Fibroblast of peridontal ligament (primary cell): ENCODE results near the gene NSUN7.

Experiments used
- DNase-seq: peaks from one replicate; pipeline ENCODE4 v3.0.0-alpha.2; 2010; ENCODE audit errors: extremely low read depth

The NSUN7 gene

DNA sequence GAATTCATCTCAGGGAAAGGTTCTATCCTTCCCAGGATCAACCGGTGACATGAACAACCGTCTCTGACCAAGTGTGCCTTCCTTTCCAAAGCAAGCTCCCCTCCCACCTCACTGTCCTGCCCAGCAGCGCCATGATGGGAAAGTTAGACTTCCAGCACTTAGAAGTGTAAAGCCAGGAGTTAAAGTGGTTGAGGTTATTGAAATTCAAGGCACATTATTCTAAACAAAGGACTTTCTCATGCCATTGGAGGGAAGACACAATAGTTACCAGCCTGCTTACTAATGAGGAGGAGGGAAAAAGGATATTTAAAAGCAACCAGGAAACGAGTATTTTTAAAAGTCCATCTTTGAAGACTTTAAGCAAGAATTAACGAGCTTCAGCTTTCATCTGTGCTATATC lies 96.8 kb downstream of the NSUN7 start:
- DNase-seq: no peak

- DNase-seq: no peak
Measured at GRCh38 chr4:40848251-40848650, 98.5 kb downstream of the NSUN7 start.

DNA sequence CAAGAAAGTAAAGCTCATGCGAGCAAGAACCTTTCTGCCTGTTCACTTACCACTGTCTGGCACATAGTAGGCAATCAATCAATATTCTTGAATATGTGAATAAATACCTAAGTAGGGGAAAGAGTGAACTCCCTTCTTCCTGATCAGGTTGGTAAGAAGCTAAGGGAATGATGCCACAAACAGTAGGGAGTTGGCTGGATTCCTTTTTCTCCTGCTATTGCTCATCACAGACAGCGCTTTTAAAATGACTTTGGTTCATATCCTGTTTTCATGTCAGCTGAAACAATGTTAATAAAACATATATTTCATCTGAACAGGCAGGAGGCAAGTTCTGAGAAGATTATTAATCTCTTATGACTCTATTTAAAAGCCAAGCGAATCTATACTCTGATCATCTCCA lies 99.2 kb downstream of the NSUN7 start:
- DNase-seq: no peak

DNA sequence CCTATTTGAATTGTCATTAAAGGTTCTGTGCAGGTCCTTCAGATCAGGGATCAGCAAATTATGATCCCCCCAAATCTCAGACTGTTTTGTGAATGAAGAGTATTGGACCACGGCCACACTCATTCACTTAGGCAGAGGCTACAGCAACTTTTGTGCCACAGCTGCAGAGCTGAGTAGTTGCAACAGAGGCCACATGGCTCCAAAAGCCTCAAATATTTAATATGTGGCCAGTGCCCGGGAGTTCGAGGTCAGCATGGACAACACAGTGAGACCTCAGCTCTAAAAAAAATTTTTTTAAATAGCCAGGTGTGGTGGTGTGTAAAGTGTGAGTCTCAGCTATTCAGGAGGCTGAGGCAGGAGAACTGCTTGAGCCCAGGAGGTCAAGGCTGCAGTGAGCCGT lies 100.7 kb downstream of the NSUN7 start:
- DNase-seq: no peak

DNA sequence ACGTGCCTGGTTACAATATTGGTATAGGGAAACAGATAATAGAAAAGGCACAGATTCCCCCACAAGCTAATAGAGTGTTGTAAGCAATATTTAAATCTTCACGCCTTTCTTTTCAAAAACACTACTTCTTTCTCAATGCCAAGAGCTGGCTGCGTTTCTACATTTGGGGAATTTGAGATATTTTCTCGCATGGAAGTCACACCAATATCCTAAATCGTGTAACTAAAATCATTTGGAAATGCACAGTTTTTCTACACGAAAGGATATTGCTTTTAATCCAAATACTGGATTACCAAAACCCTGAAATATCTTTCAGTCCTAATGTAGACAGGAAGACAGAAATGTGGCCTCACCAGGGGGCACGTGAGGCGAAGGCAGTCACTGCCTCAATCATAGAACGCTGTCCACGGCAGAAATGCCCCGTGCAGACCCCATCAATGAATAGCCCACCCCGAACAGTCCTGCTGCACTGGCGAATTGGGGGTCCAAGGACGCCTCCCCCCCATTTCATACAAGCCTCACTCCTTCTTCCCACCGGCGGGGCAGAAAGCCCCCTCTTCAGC lies 106.6 kb downstream of the NSUN7 start:
- DNase-seq: no peak

DNA sequence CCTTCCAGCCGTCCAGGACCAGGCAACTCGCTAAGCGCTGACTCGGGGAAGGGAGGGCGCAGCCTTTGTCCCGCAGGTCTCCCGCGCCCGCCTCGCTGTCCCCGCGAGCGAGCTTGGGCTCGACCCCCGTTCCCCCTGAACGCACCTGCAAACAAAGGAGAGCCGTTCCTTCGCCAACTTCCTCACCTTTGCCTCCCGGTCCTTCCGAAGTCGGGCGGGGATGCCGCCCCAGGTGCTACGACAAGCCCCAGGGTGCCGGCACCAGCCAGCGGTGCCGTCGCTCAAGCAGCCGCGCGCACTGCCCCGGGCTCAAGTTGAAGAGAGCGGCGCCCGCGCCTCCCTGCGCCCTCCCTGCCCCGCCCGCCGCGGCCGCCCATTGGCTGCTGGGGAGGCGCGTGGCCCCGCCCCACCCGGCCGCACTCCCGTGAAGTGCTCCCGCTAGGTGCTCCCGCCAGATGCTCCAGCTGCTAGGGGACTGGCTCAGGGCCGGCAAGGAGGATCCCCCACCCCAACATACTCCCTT lies 107.1 kb downstream of the NSUN7 start:
- DNase-seq: peak; percentile 43

GRCh38 chr4:40857956-40858355 lies 108.2 kb downstream of the NSUN7 start:
- no peak for DNase-seq

- no peak for DNase-seq
Measured at GRCh38 chr4:40858962-40859361, 109.2 kb downstream of the NSUN7 start.
